ENCODE data around the gene BLOC1S2. TPM values are rescaled to one million over a fixed set of nuclear protein-coding genes. Genes with fewer than 3 reads are reported as not detected.
"Not testable (repeated sequence)": the region's sequence is repeated elsewhere in the genome, so short reads cannot be mapped to it uniquely, and the experiment has no call there.

Gene BLOC1S2
- polyA plus RNA-seq, 1 donor from 2014 or later, result 299 TPM

GRCh38 chr10:100297242-100297641 is 10.8 kb upstream of the BLOC1S2 start:
- H4K20me1 ChIP-seq (ENCODE audit: insufficient read depth), result no peaks in the 10 kb centered on the region
- H3F3A ChIP-seq (ENCODE audit: insufficient read depth, low read length, poor library complexity, severe bottlenecking), result no peaks in the 10 kb centered on the region
- H3K9me3 ChIP-seq (ENCODE audit: low read length), result no peaks in the 10 kb centered on the region
- H3K9ac ChIP-seq (ENCODE audit: low read length), result no peak overlapping the region
- no peak for TF ChIP-seq POLR2AphosphoS5 (IDR thresholded peaks at IDR 0.05)
- TF ChIP-seq EP300 (conservative IDR thresholded peaks at IDR 0.05; ENCODE audit: poor library complexity, severe bottlenecking), result no peak
- no peak for TF ChIP-seq REST (IDR thresholded peaks at IDR 0.05; ENCODE audit: borderline replicate concordance)
- TF ChIP-seq CTCF (IDR thresholded peaks at IDR 0.05; ENCODE audit: poor library complexity, severe bottlenecking), result no peak
- no peak for TF ChIP-seq EZH2 (IDR thresholded peaks at IDR 0.05; ENCODE audit: borderline replicate concordance, insufficient read depth, low read length, poor library complexity, severe bottlenecking)
- TF ChIP-seq TAF1 (IDR thresholded peaks at IDR 0.05; ENCODE audit: low read depth), result no peak
- TF ChIP-seq MXI1 (conservative IDR thresholded peaks at IDR 0.05; ENCODE audit: poor library complexity, severe bottlenecking), result no peak
- no peak for TF ChIP-seq RAD21 (conservative IDR thresholded peaks at IDR 0.05)
- no peak for TF ChIP-seq SMC3 (conservative IDR thresholded peaks at IDR 0.05; ENCODE audit: poor library complexity)
- H3K4me2 ChIP-seq (ENCODE audit: low read length), result no peak overlapping the region
- no peak overlapping the region for H3K27ac ChIP-seq (ENCODE audit: low read length)
- no peaks in the 10 kb centered on the region for H3K27me3 ChIP-seq (ENCODE audit: insufficient read depth, low read depth, low read length)
- H3K9me2 ChIP-seq (ENCODE audit: insufficient read depth, low read length), result no peaks in the 10 kb centered on the region
- no peak overlapping the region for H2AFZ ChIP-seq (ENCODE audit: low read depth, low read length)
- no peaks in the 10 kb centered on the region for H3K79me2 ChIP-seq (replicated peaks; ENCODE audit: insufficient read depth, low read length)
- no peak overlapping the region for H3K4me3 ChIP-seq (ENCODE audit: low read length)
- H3K36me3 ChIP-seq (ENCODE audit: insufficient read depth, low read length), result no peaks in the 10 kb centered on the region

- Histone ChIP-seq H3F3A (ENCODE audit: insufficient read depth, low read length, poor library complexity, severe bottlenecking) (no peaks in the 10 kb centered on the region), H3K9me2 (ENCODE audit: insufficient read depth, low read length) (no peaks in the 10 kb centered on the region), H3K27ac (ENCODE audit: low read length) (no peak overlapping the region), H3K27me3 (ENCODE audit: insufficient read depth, low read depth, low read length) (no peaks in the 10 kb centered on the region), H3K9ac (ENCODE audit: low read length) (no peak overlapping the region), H3K79me2 (replicated peaks; ENCODE audit: insufficient read depth, low read length) (no peaks in the 10 kb centered on the region), H3K9me3 (ENCODE audit: low read length) (no peaks in the 10 kb centered on the region), H4K20me1 (ENCODE audit: insufficient read depth) (no peaks in the 10 kb centered on the region), H3K36me3 (ENCODE audit: insufficient read depth, low read length) (no peaks in the 10 kb centered on the region), H2AFZ (ENCODE audit: low read depth, low read length) (no peak overlapping the region), H3K4me3 (ENCODE audit: low read length) (no peak overlapping the region), H3K4me2 (ENCODE audit: low read length) (no peak overlapping the region)
- no peak for TF ChIP-seq EZH2 (IDR thresholded peaks at IDR 0.05; ENCODE audit: borderline replicate concordance, insufficient read depth, low read length, poor library complexity, severe bottlenecking)
- TF ChIP-seq POLR2AphosphoS5 (IDR thresholded peaks at IDR 0.05), result no peak
These were observed 6.6 kb upstream of the BLOC1S2 start for GRCh38 chr10:100293066-100293465.

GRCh38 chr10:100292300-100292699 is 5.8 kb upstream of the BLOC1S2 start:
- H3F3A ChIP-seq (ENCODE audit: insufficient read depth, low read length, poor library complexity, severe bottlenecking); H3K27me3 ChIP-seq (ENCODE audit: insufficient read depth, low read depth, low read length); H3K36me3 ChIP-seq (ENCODE audit: insufficient read depth, low read length); H3K4me3 ChIP-seq (ENCODE audit: low read length); H3K4me2 ChIP-seq (ENCODE audit: low read length); H2AFZ ChIP-seq (ENCODE audit: low read depth, low read length); H3K9ac ChIP-seq (ENCODE audit: low read length); H4K20me1 ChIP-seq (ENCODE audit: insufficient read depth); H3K9me2 ChIP-seq (ENCODE audit: insufficient read depth, low read length); H3K79me2 ChIP-seq (replicated peaks; ENCODE audit: insufficient read depth, low read length); H3K9me3 ChIP-seq (ENCODE audit: low read length); H3K27ac ChIP-seq (ENCODE audit: low read length): not testable (repeated sequence)

Data from neural cell (in vitro differentiated cells).